DMS114 treated with DMSO at 0.1 percent for 48 hours (cell line): Measurements from ENCODE around the gene ATXN7.

ENCODE experiments used
- DNase-seq: peaks from one replicate; lab custom pipeline; 2025; ENCODE audit not compliant: unreplicated experiment; lab: John Stamatoyannopoulos, UW

ATXN7 gene

DNA sequence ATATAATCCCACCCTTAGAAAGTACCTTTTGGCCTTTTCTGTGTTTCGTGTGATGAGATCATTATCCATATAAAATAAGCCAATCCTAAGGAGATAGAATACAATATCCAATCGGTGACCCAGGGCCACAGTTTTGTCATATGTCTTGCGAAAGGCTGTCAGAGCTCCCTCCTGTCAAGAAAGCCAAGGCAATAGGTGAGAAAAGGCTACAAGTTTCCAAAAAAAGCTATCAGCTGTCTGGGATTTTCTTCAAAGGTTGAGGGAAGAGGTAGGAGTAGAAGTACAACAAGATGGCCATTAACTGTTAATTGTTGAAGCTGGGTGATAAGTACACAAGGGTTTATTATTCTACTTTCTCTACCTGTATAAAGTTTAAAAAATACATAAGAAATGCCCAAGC, 155.6 kb downstream of the ATXN7 start:
- no peak for DNase-seq

GRCh38 chr3:64019879-64020278, 156.2 kb downstream of the ATXN7 start:
- no peak for DNase-seq

- DNase-seq = no peak
These were observed 158.3 kb downstream of the ATXN7 start for GRCh38 chr3:64021922-64022321.

- DNase-seq = no peak
These were observed 159.0 kb downstream of the ATXN7 start for GRCh38 chr3:64022451-64023186.

DNA sequence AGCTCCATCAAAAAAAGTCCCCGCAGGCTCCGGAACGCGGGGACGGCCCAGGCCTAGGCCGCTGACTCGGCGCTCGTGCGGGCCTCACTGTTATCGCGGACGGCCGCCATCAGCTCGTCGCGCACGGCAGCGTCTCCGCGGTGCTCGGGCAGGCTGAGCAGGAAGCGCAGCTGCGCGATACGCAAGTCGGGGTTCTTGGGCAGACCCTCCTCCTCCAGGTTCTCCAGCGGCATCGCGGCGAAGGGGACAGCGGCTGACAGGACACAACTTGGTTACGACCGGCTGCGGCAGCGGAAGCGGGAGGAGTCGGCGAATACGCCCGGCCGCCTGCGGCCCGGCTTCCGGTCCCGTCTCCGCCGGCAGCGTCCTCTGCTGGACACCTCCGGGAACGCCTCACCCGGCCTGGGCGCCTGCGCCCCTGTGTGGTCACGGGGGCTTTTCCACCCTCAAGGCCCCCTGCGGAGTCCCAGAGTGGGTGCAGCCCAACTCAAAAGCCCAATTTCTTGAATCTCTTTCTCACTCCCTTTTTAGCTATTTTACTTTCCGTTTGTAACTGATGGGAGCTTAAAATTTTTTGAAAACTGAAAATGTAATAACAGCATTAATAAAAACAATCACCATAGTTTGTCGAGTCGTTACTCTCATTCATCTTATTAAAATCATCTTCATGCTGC, 159.7 kb downstream of the ATXN7 start, which contains the start of gene PSMD6:
TSS of gene PSMD6 (minus strand) at position 308 of the 674 bp plus-strand sequence. CDS start at position 233, 75 bp downstream.
- peak; percentile 39 for DNase-seq

GRCh38 chr3:64023861-64024223, 160.2 kb downstream of the ATXN7 start:
- DNase-seq = no peak

- no peak for DNase-seq
These were observed 162.7 kb downstream of the ATXN7 start for GRCh38 chr3:64026346-64026745.

DNA sequence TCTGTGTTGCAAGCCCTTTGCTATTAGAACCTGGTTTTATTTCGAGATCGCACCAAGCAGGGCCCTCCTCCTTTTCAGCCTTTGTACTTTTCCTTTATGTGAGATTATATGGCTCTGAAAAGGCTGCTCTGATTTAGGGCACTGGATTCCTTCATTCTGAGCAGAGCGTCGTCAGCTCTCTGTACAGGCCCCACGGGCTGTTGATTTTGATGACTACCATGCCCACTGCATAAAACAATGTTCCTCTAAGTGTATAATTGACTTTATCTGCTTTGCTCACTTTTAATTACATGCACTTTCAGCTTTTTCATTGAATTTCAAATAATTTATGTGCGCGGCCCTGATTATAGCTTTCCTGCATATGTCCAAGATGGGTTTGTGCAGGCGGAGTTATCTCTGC, 164.0 kb downstream of the ATXN7 start:
- no peak for DNase-seq

GRCh38 chr3:64028754-64029153, 165.1 kb downstream of the ATXN7 start:
- DNase-seq = no peak

- no peak for DNase-seq
These were observed 165.6 kb downstream of the ATXN7 start for GRCh38 chr3:64029287-64029686.

GRCh38 chr3:64030741-64031140, 167.1 kb downstream of the ATXN7 start:
- DNase-seq = peak; percentile 9

GRCh38 chr3:64031540-64032508, 168.2 kb downstream of the ATXN7 start:
- DNase-seq = no peak

- DNase-seq = no peak
These were observed 169.4 kb downstream of the ATXN7 start for GRCh38 chr3:64033069-64033468.

GRCh38 chr3:64037084-64037483, 173.4 kb downstream of the ATXN7 start:
- DNase-seq = no peak

GRCh38 chr3:64038253-64038767, 174.6 kb downstream of the ATXN7 start:
- DNase-seq = no peak

GRCh38 chr3:64039332-64039731, 175.7 kb downstream of the ATXN7 start:
- no peak for DNase-seq

- no peak for DNase-seq
These were observed 176.5 kb downstream of the ATXN7 start for GRCh38 chr3:64039981-64040733.

DNA sequence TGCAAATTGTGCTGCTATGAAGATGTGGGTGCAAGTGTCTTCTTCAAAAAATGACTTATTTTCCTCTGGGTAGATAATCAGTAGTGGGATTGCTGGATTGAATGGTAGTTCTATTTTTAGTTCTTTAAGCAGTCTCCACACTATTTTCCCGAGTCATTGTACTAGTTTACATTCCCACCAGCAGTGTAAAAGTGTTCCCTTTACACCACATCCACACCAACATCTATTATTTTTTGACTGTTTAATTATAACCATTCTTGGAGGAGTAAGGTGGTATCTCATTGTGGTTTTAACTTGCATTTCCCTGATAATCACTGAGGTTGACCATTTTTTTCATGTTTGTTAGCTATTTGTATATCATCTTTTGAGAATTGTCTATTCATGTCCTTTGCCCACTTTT, 179.3 kb downstream of the ATXN7 start:
- no peak for DNase-seq

DNA sequence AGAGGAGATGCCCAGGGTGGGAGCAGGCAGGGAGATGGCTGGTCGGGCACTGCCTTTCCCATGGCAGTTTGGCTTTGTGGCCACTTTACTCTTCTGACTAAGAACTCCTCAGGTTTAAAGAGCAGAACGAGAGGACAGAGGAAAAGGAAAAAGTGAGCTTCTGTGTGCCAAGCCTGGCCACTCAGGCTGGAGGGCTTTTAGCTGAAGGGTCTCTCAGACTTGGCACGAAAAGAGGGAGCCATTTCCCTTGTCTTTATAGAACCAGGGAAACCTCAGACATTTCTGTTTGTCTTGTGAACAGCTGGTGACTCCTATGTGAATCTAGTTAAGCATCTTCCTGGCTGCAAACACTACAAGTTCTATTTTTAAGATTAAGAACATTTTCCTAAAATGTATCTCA, 182.9 kb downstream of the ATXN7 start:
- no peak for DNase-seq

- no peak for DNase-seq
These were observed 183.4 kb downstream of the ATXN7 start for GRCh38 chr3:64046996-64047594.
